Left colon (tissue), 2 donors: ENCODE data around the gene SLC35G3. TPM values are rescaled to one million over a fixed set of nuclear protein-coding genes. Genes with fewer than 3 reads are reported as not detected.
"Not testable (repeated sequence)": the region's sequence is repeated elsewhere in the genome, so short reads cannot be mapped to it uniquely, and the experiment has no call there.

Experiments used
- ATAC-seq: fragments of 200-7000 bp; cut with Tn5 transposase; one replicate; pipeline ENCODE4 v1.9.1; 2020; ENCODE audit warnings: mild to moderate bottlenecking, moderate library complexity
- DNase-seq, 2 donors: peaks; one replicate each; pipeline ENCODE4 v3.0.0-alpha.2; 2020
- intact Hi-C, 2 donors: fragments of 100-400 bp; cut with DNase I in 1 of 2; cut with micrococcal nuclease in 1 of 2; formaldehyde crosslinking; loops; one replicate each; pipeline versions ENCODE4 v1.11.2 to v1.14.0; 2022; cut with DNase I, micrococcal nuclease
- total RNA-seq, 2 donors: library from RNA; stranded (reverse); fragmentation: NEBNext Ultra II Directional; extraction: Animal tissue kit (Norgen Biotek cat#: 25700); gene quantifications; one replicate each; pipeline ENCODE4 v1.2.1, GENCODE V29; 2021
- donor health status: DM: no; HTN: no; CAD: no.
- donor health status: DM: yes; HTN: yes; CAD: no.

SLC35G3 gene
- total RNA-seq, 2 donors from 2014 or later: not detected

- DNase-seq (no peak), ATAC-seq (no peak)
- intact Hi-C loops: no loop called here
Measured at GRCh38 chr17:35170968-35171771, 23.0 kb downstream of the SLC35G3 start.

GRCh38 chr17:35169835-35170363 is 24.3 kb downstream of the SLC35G3 start:
- intact Hi-C loops: loop anchor here in 1 of 2 donors (10.0 kb wide), 1 partner anchor 365 kb away; the partner anchor contains the start of gene SLFN12L
- DNase-seq (no peak), ATAC-seq (no peak)

GRCh38 chr17:35167666-35168065 is 26.5 kb downstream of the SLC35G3 start:
- DNase-seq (no peak), ATAC-seq (no peak)
- intact Hi-C loops: loop anchor here in 1 of 2 donors (10.0 kb wide), 1 partner anchor 367 kb away; the partner anchor contains the start of gene SLFN12L

- intact Hi-C loops: loop anchor here in 1 of 2 donors (10.0 kb wide), 1 partner anchor 368 kb away; the partner anchor contains the start of gene SLFN12L
- no peak for ATAC-seq
- no peak for DNase-seq
Measured at GRCh38 chr17:35167046-35167445, 27.1 kb downstream of the SLC35G3 start.

- DNase-seq (no peak), ATAC-seq (no peak)
- intact Hi-C loops: loop anchor here in 1 of 2 donors (10.0 kb wide), 1 partner anchor 368 kb away; the partner anchor contains the start of gene SLFN12L
Measured at GRCh38 chr17:35166526-35166925, 27.7 kb downstream of the SLC35G3 start.

- DNase-seq: no peak
- ATAC-seq: no peak
- intact Hi-C loops: loop anchor here in 1 of 2 donors (10.0 kb wide), 1 partner anchor 370 kb away; the partner anchor contains the start of gene SLFN12L
Measured at GRCh38 chr17:35164716-35165115, 29.5 kb downstream of the SLC35G3 start.

GRCh38 chr17:35163886-35164285 is 30.3 kb downstream of the SLC35G3 start:
- no peak for DNase-seq
- ATAC-seq: no peak
- intact Hi-C loops: loop anchor here in 1 of 2 donors (10.0 kb wide), 1 partner anchor 371 kb away; the partner anchor contains the start of gene SLFN12L

- no peak for ATAC-seq
Measured at GRCh38 chr17:35162755-35163154, 31.4 kb downstream of the SLC35G3 start.

GRCh38 chr17:35161281-35161761 is 32.9 kb downstream of the SLC35G3 start:
- no peak for ATAC-seq
- intact Hi-C loops: loop anchor here in 1 of 2 donors (10.0 kb wide), 1 partner anchor 373 kb away; the partner anchor contains the start of gene SLFN12L

More at GRCh38 chr17:35162755-35163154, 31.4 kb downstream of the SLC35G3 start:
- no peak for DNase-seq
- intact Hi-C loops: loop anchor here in 1 of 2 donors (10.0 kb wide), 1 partner anchor 372 kb away; the partner anchor contains the start of gene SLFN12L

GRCh38 chr17:35160354-35161201 is 33.6 kb downstream of the SLC35G3 start:
- DNase-seq: no peak
- no peak for ATAC-seq
- intact Hi-C loops: loop anchor here in 1 of 2 donors (10.0 kb wide), 1 partner anchor 374 kb away; the partner anchor contains the start of gene SLFN12L

More at GRCh38 chr17:35161281-35161761, 32.9 kb downstream of the SLC35G3 start:
- DNase-seq: no peak

GRCh38 chr17:35159940-35160339 is 34.3 kb downstream of the SLC35G3 start:
- intact Hi-C loops: loop anchor here in 1 of 2 donors (10.0 kb wide), 1 partner anchor 375 kb away; the partner anchor contains the start of gene SLFN12L
- no peak for ATAC-seq
- no peak for DNase-seq

GRCh38 chr17:35155246-35155645 is 38.9 kb downstream of the SLC35G3 start:
- DNase-seq: no peak
- intact Hi-C loops: no loop called here
- ATAC-seq: no peak

- no peak for DNase-seq
- ATAC-seq: no peak
- intact Hi-C loops: no loop called here
Measured at GRCh38 chr17:35154196-35155165, 39.7 kb downstream of the SLC35G3 start.

- intact Hi-C loops: no loop called here
- DNase-seq: no peak
- ATAC-seq: no peak
Measured at GRCh38 chr17:35152421-35153140, 41.6 kb downstream of the SLC35G3 start.

GRCh38 chr17:35151080-35151479 is 43.1 kb downstream of the SLC35G3 start:
- DNase-seq, ATAC-seq, intact Hi-C loops: not testable (repeated sequence)

- no peak for ATAC-seq
- DNase-seq: no peak
- intact Hi-C loops: no loop called here
Measured at GRCh38 chr17:35149941-35150340, 44.3 kb downstream of the SLC35G3 start.

GRCh38 chr17:35148144-35148543 is 46.0 kb downstream of the SLC35G3 start:
- no peak for ATAC-seq
- DNase-seq: no peak
- intact Hi-C loops: no loop called here
